ENCODE data around the gene BTBD16.

The BTBD16 gene

DNA sequence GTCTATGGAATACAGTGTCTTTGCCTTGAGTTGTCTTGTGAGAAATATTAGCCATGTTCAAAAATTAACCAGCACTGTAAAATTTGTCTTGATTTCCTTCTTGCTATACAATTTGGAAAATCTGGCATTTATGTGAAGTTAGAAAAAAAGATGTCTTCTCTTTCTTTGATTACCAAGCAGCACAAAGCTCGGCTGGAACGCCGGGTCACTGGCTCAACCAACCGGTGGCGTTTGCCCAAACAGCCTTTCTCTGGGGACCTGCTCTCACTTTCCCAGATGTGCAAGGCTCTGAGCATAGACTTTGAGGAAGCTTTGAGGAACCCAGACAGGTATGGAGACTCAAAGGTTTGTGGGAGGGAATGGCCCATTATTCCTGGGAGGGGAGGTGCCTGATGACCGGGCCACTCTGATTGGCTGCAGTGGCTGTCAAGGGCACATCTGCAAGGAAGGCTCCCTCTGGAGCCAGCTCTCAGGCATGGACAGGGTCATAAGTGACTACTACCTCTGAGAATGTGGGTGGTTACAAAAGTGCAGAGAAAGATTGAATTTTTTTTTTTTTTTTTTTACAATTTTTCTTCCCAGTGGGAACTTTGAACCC is 5.6 kb downstream of the BTBD16 start:
- DNase-seq: no peak

DNA sequence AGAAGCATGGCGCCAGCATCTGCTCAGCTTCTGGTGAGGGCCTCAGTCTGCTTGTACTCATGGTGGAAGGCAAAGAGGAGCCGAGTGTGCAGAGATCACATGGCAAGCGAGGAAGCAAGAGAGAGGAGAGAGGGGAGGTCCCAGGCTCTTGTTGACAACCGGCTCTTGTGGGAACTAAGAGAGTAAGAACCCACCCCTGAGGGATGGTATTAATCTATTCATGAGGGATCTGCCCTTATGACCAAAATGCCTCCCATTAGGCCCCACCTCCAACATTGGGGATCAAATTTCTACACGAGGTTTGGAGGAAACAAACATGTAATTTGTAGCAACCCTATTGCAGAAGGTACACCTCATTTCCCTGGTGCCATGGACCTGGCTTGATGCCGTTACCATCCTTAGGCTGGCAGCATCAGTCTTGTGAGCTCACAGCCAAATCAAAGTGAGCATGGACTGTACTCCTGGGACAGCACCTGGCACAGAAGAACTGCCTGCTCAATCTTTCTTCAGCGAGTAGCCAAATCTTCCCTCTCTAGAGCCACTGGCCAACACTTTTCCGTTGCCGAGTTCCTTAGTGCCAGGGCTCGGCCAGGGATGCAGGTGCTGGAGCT is 6.5 kb downstream of the BTBD16 start:
- DNase-seq: no peak

DNA sequence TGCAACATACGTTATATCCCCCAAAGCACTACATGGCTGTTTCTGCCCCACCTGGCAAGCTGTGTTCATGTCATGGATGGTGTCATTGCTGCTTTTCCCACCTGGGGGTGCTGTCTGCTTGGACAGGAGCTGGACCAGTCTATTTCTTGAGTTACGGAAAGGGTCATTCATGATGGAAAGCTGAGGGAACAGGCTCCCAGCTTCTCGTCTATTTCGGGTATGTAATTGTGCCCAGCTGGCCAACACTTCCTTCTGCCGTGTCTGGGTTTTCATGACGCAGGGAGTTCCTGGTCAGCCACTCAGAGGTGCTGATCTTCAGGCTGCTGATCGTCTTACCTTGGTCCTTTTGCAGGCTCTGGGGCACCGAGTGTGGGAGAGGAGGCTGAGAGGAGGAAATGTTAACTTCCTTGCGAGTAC is 8.6 kb downstream of the BTBD16 start:
- DNase-seq: no peak

DNA sequence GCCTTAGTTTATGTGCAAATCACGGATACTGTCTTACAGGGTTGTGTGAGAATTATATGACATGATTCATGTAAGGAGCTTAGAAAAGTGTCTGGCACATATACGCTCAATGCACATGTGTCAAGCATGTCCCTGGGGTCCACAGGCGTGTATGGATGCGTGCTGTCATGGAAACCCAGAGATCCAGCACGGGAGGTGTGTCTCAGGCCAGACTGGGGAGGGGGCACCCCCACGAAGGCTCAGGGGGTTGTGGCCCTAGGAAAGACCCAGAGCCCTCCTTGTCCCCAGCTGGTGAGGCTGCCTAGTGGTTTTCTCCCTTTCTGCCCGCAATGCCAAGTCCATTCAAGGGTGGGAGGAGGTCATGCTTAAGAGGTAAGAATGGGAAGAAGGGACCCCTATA is 9.1 kb downstream of the BTBD16 start:
- no peak for DNase-seq

DNA sequence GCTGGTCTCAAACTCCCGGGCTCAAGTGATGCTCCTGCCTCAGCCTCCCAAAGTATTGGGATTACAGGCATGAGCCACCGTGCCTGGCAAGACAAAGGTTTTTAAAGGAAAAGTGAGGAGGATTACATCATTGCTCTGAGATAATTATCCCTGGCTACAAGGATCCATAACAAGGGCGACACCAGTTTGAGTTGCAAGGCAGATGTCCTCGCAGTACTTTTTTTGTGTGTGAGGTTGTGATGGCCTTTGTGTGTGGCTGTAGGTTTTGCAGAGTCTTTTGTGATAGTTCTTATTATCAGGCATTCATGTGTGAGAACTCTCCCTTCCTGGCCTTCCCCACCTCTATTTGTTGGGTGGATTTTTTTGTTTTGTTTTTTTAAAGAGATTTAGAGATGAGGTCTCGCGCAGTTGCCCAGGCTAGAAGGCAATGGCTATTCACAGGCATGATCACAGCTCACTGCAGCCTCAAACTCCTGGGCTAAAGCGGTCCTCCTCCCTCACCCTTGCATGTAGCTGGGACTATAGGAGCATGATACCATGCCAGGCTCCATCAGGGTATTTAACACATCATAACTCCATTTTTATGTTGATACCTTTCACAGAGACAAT is 10.0 kb downstream of the BTBD16 start:
- no peak for DNase-seq

DNA sequence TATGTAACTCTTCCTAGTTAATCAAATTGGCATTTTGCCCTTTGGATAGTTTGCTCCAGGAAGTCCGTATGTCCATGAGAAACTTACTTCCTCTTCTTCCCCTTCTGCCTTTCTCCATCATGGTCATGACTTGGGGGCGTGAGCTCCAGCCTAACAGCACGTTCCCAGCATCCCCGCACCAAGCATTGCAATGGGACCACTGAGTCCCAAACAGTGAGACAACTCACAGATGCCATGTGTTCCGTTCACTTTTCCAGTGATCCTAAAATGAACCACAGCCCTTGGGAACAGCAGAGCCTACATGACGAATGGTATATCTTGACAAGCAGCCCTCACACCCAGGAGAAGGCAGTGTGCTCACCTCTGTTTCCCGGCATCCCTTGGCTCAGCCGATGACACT is 10.7 kb downstream of the BTBD16 start:
- no peak for DNase-seq

DNA sequence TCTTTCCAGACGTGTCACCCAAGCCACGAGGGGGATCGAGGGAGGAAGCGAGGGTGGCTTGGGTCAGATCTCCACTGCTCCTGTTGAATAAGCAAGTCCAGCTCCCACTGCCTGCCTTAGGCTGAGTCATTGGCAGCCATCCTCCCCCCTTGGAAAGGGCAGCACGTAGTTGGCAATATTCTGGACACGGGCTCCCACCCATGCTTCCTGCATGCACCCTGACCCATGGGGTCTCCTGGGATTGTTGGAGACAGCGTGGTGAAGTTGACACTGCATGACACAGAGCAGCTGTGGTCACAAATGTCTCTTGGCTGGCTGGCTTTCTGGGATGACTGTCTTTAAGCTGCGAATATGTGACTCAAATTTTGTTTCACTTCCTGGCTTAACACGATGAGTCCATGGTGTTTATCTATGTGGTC is 11.2 kb downstream of the BTBD16 start:
- no peak for DNase-seq

DNA sequence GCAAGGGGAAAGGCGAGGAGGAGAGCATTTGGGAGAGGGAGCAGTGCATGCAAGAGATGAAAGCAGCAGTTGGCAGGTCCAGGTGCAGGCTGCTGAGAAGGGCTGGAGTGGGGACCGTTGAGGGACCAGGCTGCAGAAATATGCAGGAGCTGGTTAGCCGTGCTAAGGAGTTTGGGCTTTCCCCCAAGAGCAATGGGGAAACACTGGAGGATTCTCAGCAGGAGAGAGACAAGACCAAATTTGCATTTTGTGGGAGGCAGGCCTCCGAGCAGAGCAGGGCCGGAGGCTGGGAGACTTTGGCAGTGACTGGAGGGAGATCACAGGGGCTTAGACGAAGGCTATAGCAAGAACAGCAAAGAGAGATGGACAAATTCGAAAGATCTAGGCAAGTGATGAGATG is 11.8 kb downstream of the BTBD16 start:
- DNase-seq: no peak

DNA sequence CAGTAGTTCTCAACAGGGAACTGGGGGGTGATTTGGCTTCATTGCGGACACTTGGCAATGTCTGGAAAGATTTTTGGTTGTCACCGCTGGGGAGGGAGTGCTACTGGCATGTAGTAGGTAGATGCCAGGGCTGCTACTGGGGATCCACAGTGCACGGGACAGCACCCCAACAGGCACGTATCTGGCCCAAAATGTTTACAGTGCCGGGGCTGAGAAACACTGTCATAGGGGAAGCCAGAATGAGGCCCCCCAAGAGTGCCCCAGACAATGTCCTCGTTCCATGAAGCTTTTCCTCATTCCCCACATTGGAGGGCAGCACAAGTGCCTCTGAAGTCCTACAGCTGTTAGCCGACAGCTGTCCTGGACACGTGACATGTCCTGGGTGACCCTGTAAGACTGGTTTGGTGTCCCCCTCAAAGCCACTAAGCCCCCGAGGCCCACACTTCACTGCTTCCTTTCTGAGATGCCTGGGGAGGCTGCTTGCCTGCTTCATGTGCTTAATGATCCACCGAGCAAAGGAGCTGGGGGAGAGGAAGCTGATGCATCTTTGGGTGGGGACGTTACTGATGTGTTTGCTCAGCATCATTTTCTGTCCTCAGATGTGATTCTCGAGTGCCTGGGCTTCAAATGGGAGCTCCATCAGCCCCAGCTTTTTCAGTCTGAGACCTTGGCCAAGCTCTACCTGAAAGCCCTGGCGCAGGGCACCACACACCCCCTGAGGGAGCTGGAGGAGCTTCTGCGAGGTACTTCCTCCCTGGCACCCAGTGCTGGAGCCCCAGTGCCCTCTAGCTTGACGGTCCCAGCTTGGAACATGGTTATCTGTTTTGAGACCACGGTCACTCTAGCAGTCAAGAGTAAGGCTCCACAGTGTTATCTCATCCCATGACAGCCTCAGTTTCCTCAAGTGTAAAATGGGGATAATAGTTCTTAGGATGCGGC is 14.7 kb downstream of the BTBD16 start:
- DNase-seq: no peak

DNA sequence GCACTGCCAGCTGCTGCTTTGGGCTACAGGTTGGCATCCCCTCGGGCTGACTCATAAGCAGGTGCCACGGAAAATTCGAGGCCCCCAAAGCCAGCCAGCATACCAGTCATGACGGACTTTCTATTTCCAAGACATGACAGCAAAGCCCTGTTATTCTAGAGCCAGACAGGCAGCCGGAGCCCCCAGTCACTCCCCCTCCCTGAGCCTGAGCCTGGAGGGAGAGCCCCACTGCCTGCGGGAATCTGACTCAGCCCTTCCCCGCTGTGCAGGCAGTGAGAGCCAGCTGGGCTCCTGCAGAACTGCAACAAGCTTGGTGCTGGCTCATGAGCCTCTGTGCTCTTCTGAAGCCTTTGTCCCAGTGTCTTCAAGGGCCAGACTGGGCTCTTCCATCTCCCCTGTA is 15.8 kb downstream of the BTBD16 start:
- DNase-seq: no peak

DNA sequence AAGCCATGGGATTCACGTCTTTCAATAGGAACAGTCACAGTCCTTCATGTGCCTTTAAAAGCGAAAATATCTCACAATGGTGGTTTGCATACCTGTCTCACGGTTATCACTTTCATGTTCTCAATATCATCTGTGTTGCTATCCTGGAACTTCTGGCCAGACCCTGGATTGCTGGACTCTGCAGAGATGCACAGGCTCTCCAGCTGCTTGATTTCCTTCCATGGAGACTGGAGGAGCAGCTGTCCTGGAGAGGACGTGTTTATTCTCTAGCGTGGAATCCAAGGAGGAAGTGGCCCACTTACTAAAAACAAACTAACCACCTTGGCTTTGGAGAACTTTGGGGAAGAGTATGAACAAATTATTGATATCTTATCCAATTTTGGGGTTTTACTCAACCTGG is 16.5 kb downstream of the BTBD16 start:
- no peak for DNase-seq

DNA sequence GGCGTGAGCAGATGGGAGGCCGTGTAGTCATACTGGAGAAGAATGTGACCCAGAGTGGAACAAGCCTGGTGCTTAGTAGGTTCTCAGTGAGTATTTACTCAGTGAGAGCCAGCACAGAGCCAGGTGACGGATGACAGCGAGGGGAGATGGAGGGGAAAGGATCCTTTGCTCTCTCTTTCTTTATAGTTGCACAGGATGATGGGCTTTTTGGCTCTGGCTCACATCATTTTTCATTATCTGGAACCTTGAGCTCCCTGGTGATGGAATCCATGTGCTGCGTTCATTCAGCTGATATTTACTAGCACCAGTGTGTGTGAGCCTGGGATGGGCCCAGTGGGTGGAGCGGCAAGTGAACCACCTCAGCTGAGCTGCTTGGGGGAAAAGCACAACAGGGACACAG is 17.2 kb downstream of the BTBD16 start:
- DNase-seq: no peak

DNA sequence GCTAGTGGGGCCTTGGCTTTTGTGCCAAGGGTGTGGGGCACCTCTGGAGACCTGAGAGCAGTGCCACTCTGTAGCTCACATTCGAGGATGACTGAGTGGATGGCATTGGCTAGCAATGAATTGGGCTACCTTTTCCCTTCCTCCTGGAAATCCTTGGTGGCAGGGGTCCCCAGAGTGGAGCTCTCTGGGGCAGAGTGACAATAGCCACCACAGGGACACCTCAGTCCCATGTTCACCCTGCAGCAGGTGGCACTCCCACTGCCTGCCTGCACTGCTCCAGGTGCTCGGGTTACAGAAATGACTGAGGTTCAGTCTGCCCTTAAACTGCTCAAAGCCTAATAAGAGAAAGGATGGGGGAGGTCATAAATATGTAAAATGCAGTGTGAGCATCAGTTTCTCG is 17.8 kb downstream of the BTBD16 start:
- DNase-seq: no peak

DNA sequence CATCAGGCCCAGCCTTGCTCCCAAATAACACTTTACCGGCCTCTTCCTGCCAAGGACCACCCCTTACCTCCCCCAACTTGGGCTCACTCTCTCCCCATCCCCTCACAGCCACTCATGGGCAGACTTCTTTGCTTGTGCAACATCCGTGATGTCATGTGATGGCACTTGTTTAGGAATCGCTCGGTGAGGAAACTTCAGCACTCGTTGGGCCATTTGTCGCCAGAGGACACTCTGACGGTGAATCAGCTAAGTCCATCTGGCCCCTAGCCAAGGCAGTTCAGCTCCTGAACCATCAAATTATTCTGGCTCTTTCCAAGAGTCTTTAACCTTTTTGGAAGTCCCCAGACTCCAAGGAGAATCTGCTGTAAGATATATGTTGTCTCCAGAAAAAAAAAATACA is 19.2 kb downstream of the BTBD16 start:
- no peak for DNase-seq

DNA sequence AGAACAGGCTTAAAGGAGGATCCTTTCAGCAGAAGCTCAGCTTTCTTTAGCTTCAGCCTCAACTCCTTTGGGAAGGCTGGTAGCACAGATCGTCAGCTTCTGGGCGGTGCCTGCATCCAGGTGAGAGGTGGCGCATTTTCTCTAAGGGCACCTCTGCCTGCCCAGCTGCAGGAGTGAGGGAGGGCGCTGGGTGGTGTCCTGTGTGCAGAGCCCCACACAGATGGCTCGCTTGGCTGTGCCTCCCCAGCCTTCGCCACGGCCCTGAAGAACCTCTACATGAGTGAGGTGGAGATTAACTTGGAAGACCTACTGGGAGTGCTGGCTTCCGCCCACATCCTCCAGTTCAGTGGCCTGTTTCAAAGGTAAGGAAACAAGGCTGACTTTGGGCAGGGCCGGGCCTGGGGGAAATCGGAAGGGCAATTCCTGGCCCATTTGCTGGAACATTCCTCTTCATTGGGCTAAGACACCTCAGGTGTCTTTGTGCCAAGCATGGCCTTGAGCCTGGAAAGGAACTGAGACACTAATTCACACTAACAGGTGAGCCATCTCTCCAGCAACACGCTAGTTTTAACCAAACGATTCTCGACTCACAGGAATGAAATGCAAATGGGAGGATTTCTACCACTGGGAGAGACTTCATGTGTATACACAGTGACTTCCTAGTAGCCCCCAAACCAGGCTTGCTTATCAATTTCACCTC is 19.9 kb downstream of the BTBD16 start:
- no peak for DNase-seq

DNA sequence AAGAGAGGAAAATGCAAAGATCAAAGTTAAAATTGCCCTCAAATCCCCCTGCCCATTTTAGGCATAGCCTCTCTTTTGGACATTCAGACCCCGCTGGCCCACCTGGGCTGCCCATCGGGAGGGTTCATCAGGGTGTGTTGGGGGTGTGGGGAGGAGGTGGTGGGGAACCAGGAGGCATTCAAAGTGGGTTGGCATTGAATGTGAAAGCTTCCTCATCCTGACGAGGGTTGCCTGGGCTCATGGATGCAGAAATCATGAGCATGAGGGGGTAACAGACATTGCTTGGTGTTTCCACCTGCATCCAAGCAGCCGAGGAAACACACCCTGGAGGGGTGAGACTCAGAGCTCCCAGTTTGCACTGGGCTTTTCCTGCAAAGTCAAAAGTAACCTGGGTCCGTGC is 20.6 kb downstream of the BTBD16 start:
- no peak for DNase-seq

DNA sequence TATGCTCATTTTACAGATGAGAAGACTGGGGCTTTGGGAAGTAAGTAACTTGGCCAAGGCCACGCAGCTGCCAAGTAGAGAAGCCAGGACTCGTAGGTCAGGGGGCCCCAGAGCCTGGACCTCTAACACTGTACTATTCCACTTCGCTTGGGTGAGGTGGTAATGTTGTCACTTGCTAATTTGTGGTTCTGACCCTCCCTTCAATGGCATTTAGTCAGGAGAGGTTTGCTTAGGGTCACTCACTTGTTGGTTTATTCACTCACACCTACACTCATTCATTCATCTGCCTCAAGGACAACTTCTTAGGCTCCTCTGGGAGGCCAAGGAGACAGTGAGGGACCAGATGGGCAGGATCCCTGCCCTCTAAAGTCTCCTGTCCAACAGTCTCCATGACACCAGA is 21.3 kb downstream of the BTBD16 start:
- DNase-seq: no peak

DNA sequence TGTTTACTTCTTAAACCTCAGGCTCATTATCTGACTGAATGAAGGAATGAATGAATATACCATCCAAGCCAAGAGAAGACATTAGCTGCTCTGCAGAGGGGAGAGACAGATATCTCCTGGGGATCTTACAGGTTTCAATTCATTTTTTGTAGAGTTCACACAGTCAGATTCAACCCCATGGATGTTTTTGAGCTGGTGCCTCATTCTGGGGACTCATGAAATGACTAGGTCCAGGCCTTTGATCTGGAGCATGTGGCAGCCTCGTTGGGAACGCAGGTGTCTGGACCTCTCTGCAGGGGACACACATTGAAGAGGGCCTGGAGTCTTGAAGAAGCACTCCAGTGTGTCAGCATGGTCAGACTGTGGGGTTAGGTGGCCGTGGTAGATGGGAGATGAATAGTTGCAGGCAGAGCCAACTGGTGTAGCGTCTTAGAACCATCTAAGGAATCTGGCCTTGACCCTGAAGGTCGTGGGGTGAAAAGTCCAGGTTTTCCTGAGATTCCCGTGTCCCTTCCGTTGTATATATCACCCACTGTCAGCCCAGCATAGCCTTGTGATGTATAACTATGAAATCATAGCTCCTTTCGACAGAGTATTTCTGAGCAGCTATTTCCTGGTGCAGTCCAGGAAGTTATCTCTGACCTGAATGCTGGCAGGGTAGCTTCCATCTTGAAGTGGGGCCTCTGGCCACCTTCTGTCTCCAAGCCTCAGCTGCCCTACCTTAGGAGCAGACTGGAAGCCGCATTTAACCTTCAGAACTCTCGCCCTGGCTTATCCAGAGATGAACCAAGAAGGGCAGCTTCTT is 22.3 kb downstream of the BTBD16 start:
- no peak for DNase-seq

DNA sequence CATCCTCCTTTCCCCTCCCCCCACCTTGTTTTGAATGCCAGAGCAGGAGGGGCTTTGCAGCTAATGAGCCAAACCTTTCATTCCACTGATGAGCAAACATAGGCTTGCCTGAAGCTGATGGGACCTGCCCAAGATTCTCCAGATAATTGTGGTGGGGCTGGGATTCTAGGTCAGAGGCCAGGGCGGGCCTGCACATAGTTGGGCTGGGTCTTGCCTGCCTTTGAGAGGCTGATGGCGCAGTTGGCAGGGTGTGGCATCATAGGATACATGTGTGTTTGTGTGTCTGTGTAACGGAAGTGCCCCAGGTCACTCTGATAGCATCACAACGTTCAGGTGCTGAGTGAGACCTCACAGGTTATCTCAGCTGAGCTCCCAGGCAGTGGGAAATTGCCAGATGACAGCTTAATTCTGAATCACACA is 22.9 kb downstream of the BTBD16 start:
- no peak for DNase-seq

DNA sequence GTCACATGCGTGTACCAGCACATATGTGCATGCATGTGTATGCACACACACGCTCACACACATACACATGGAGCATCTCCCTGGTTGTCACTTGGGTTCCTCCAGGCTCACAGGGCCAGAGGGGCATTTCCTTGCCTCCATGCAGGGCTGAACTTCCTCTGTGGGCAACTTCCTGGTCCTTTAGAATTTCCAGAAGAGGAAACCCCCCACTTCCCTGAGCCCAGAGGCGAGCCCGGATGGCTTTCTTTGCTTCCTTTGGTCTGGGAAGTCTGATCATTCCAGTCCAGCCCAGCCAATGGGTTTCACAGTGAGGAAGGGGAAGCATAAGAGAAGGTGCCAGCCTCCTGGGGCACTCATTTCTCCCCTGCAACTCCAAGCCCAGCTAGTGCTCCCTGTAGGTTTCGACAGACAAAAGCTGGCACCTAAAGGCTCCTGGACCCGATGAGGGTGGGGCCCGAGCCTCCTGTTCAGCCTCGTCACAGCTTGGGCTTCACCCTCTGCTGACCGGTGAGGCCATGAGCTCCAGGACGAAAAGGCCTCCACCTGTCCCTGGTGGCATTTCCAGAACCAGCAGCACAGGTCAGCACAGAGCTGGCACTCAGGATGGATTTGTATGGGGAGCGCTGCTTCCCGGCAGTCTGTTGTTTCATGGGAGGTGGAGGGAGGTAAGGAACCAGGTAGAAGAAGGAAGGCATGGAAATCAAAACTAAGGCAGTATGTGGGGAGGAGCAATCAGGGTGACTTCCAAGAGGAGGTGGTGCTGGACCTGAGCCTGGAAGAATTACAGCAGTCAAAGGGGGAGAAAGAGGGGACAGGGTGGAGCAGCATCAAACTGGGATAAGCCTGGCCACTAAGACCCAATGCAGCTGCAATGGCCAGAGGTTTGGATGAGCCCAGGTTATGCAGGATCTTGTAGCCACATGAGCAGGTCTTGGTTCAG is 23.7 kb downstream of the BTBD16 start:
- DNase-seq: no peak

DNA sequence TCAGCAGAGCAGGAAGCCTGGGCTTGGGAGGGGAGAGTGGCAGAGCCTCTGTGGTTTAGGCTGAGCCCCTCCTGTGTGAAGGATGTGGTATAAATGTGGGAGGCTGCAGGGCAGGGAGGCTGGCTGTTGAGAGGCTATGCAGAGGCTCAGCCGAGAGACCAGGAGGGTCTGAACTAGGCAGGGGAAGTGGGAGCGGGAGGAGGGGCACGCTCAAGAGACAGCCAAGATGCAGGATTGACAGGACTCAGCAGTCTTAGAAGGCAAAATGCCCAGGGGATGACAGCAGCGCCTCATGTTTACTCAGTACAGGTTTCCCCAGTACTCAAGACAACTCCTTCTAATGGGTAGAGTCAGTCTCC is 24.3 kb downstream of the BTBD16 start:
- no peak for DNase-seq
